ENCODE data around the gene CISTR. TPM values are rescaled to one million over a fixed set of nuclear protein-coding genes. Genes with fewer than 3 reads are reported as not detected.

CISTR gene
- total RNA-seq, 4 donors from 2014 or later = not detected

- no peak for TF ChIP-seq CTCF (IDR thresholded peaks at IDR 0.05; ENCODE audit: low read depth)
Observed at GRCh38 chr12:53726341-53726740, 25.4 kb downstream of the CISTR start.

- TF ChIP-seq CTCF (IDR thresholded peaks at IDR 0.05; ENCODE audit: low read depth) = no peak
Observed at GRCh38 chr12:53725824-53726223, 26.0 kb downstream of the CISTR start.

GRCh38 chr12:53722450-53723041 is 29.2 kb downstream of the CISTR start:
- TF ChIP-seq CTCF (IDR thresholded peaks at IDR 0.05; ENCODE audit: low read depth) = no peak

- no peak for TF ChIP-seq CTCF (IDR thresholded peaks at IDR 0.05; ENCODE audit: low read depth)
Observed at GRCh38 chr12:53720946-53721345, 30.8 kb downstream of the CISTR start.

- TF ChIP-seq CTCF (IDR thresholded peaks at IDR 0.05; ENCODE audit: low read depth) = no peak
Observed at GRCh38 chr12:53719649-53720048, 32.1 kb downstream of the CISTR start.

GRCh38 chr12:53717319-53717718 is 34.5 kb downstream of the CISTR start:
- TF ChIP-seq CTCF (IDR thresholded peaks at IDR 0.05; ENCODE audit: low read depth) = no peak

- TF ChIP-seq CTCF (IDR thresholded peaks at IDR 0.05; ENCODE audit: low read depth) = no peak
Observed at GRCh38 chr12:53714004-53714403, 37.8 kb downstream of the CISTR start.

Measured in subcutaneous adipose tissue (tissue), 4 donors.